Measurements from ENCODE around the gene NHERF2.

The NHERF2 gene

DNA sequence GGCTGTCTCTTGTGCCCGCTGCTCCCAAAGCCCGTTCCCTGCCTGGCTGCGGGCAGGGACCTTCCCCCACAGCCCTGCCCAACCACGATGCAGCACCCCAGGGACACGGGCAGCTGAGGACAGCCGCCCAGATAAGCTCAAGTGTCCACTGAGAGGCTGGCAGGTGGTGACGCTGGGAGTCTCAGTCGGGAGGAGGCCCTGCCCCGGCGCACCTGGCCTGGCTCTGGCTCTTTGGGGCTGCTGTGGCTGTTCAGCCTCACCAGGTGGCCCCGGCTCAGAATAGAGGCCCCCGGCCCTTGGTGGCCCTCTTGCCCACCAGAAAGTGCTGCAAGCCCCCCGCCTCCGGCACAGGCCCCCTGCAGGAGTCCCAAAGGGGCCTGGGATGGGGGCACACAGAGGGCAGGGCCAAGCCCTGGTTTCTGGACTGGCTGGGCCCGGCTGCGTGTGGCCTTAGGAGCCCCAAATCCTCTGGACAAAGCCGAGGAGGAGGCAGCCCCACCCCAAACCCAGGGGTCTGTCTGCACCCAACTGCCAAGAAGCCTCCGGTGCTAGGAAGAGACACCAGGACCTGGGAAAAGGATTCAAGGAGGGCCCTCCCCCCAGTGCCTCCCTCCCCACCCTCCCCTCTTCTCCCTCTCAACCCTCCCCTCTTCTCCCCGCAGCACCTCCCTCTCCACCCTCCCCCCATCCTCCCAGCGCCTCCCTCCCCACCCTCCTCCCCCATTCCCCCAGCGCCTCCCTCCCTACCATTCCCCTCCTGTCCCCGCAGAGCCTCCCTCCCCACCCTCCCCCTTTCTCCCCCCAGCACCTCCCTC is 15.7 kb downstream of the NHERF2 start:
- no peak for DNase-seq

DNA sequence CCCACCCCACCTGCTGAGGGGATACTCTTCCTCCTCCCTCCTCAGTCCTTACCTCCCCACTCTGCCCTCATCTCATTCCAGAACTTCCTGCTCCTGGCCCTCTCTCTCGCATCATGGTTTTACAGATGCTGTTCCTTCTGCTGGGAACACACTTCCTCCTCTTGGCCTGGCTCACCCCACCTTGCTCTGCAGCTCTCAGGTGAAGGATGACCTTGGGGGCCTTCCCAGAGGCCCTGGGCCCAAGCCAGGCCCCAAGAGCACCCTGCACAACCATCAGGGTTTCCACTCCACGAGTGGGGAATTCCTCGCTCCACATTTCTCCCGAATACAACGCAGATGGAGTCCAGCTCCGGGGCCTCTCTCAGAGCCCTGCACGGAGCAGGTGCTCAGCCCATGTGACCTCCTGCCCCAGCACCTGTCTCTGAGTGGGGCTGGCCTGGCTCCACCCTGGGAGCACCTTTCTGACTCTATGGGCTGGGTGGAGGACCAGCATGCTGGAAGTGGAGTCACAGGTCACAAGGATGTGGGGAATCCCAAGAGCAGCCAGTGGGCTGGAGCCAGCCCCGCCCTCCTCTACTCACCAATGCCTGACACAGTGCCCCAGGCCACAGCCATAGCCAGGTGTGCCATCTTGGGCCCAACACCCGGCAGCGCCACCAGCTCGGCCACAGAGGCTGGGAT is 16.4 kb downstream of the NHERF2 start:
- no peak for DNase-seq

DNA sequence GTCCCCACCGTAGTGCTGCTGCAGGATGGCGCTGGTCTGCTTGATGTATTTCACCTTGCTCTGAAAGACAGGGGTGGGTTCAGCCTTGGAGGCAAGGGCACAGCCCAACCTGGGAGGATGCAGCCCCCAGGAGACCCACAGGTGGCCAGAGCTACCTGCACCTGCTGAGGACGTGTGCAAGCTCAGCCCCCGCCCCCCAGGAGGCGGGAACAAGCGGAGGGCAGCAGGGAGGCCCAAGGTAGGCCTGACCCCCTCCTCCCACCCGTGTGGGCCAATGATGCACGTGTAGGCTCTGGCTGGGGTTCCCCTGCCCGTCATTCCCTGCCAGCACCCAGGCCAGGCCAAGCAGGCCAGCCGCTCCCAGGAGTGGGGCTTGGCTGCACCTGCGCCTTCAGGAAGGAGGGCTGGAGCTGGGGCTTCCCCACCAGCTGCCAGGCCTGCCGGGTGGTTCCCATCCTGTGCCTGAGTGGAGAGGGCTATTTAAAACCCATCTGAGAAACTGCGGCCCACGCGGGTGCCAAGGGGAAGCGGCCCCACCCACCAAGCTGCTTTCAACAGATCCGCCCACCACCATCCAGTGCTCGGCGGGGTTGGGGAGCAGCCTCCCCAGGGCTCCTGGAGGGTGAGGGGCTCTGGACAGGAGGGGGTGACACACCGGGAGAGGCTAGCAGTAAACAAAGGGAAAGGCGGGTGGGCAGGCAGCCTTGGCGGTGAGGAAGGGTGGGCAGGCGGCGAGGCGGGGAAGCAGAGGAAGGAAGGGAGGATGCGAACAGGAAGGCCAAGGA is 17.2 kb downstream of the NHERF2 start:
- DNase-seq: no peak

DNA sequence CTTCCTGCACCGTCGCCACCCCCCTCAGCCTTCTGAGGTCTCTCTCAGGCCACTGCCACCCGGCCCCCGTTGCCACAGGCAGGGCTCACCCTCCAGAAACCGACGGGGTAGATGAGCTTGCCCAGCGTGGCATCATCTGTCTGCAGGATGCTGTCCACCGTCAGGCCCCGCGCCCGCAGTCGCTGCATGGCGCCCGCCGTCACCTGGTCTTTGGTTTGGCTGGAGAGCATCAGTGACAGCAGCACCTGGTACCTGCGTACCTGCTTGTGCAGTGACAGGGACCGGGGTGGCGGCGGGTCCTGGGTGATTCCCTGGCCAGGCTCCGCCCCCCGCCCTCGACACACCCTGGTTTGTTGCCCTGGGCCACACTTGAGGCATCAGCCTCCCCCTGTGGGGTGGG is 17.8 kb downstream of the NHERF2 start:
- DNase-seq: no peak

DNA sequence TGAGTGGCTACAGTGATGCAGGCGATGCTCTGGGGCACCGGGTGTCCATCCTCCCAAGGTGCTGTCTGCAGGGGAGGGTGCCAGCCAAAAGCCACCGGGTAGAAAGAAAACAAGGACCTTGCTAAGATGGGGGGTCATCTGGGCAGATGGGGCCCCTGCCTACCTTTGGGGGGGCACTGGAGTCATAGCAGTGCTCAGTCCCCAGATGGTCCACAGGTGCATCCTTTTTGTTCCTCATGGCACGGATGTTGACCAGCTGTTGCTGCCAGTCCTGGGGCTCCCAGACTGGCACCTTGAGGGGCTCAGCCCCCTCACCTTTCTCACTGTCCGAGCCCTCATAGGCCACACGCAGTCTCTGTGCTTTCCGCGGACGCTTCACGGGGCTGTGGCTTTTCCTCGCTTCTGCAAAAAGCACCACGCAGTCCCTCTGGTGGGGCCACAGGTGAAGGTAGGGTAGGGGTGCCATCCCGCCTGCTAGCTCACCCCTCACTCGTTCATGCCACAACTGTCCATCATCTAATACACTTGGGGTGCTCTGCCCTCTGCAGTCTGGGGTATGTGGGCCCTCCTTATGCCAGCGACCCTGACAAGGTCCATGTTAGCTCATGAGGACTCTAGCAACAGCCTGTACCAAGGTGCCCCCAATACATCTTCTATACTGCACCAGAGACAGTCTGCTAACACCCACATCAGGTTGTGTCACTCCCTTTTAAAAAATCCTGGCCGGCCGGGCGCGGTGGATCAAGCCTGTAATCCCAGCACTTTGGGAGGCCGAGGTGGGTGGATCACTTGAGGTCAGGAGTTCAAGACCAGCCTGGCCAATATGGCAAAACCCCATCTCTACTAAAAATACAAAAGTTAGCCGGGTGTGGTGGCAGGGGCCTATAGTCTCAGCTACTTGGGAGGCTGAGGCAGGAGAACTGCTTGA is 19.5 kb downstream of the NHERF2 start:
- no peak for DNase-seq

DNA sequence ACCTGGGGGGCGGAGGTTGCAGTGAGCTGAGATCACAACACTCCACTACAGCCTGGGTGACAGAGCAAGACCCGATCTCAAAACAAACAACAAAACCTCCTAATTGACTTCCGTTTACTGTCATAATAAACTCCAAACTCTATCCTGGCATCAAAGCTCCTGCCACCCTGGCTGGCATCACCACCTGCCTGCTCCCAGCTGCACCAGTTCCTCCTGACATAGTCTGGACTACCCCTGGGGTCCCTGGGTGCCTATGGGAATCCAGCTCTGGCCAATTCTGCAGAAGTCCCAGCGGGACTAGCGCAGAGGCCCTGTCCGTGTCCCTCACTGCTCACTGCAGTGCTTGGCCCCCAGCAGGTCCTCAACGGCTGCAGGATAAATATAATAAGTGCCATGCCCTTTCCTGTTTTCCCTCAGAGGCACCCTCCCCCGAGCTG is 20.2 kb downstream of the NHERF2 start:
- no peak for DNase-seq

DNA sequence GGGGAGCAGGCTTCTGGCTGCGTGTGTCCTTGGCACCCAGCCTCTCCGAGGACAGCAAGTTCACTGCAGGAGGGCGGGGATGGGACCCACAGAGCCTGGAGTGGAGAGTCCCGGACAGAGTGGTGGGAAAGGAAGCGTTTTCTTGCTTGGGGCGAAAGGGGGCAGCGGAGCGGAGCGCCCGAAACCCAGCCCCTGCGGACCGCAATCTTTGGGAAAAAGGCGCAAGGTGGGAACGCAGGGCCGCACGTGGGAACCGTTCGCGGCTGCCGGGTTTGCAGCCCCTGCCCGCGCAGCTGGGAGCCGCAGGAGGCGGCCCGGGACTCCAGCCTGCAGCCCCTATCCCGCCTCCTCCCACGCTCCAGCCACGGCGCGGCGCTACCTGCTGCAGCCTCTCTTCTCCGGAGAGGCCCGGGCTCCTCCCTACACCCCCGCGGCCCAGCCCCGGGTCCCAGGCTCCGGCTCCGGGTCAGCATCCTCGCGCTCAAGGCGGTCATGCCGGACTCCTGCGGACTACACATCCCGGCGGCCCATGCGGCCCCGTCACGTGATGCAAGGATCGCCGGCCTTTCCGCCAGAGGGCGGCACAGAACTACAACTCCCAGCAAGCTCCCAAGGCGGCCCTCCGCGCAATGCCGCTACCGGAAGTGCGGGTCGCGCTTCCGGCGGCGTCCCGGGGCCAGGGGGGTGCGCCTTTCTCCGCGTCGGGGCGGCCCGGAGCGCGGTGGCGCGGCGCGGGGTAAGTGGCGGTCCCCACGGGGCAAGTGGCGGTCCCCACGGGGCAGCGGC is 20.8 kb downstream of the NHERF2 start, which contains the start of the genes NTHL1 and TSC2:
Gene NTHL1, minus strand, starts transcription at position 505 of the 786 bp plus-strand sequence. Its CDS starts 11 bp downstream, at position 494.
Gene TSC2, plus strand, starts transcription at position 656 of the 786 bp plus-strand sequence. CDS start 631 bp downstream, outside the sequence.
- peak; percentile 95 for DNase-seq

DNA sequence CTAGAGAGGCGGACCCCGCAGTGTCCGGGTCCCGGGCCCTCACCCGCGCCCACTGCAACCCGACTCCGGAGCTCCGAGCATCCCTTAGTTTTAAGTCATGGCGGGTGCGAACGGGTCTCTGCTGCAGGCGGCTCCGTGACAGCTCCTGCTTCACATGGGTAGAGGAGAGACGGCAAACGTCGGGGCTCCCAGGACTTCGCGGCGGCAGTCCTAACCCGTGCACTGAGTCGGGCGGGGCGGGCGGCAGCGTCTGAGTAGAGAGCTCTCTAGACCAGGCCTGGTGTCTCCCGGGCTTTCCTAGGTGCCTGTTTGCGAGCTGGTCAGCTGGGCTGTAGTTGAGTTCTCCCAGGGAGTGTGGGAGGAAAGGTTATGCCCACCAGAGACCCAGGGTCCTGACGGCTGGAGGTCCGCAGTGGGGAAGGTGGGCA is 21.4 kb downstream of the NHERF2 start:
- DNase-seq: no peak

DNA sequence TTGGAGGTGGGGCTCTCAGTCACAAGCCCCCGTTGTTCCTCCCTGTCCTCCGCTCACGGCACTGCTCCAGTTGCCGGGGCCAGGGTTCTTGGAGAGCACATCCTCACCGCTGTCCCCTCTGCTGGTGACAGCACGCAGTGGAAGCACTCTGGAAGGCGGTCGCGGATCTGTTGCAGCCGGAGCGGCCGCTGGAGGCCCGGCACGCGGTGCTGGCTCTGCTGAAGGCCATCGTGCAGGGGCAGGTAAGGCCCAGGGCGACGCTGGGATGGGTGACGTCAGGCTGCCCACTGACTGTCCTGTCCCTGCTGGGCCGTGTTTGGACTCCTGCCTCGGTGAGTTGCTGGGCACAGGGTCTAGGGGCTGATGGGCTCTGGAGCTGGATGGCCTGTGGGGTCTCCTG is 26.5 kb downstream of the NHERF2 start:
- DNase-seq: no peak

DNA sequence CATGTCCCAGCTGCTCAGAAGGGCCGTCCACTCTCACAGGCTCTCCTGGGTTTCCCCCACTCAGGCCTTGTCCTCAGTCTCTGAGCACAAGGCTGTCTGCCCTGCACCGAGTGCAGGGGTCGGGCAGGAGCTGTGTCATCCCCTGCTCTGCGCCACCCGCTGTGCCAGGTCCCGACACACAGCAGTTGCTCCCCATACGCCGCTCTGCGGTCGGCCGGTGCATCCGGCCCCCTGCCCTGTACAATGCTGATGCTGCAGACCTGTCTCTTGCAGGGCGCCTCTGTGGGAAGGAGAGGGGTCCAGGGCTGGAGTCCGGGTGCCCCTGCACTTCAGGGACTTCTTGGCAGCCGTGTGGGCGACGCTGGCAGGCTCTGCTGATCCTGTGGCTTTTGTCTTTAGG is 27.2 kb downstream of the NHERF2 start:
- DNase-seq: no peak

DNA sequence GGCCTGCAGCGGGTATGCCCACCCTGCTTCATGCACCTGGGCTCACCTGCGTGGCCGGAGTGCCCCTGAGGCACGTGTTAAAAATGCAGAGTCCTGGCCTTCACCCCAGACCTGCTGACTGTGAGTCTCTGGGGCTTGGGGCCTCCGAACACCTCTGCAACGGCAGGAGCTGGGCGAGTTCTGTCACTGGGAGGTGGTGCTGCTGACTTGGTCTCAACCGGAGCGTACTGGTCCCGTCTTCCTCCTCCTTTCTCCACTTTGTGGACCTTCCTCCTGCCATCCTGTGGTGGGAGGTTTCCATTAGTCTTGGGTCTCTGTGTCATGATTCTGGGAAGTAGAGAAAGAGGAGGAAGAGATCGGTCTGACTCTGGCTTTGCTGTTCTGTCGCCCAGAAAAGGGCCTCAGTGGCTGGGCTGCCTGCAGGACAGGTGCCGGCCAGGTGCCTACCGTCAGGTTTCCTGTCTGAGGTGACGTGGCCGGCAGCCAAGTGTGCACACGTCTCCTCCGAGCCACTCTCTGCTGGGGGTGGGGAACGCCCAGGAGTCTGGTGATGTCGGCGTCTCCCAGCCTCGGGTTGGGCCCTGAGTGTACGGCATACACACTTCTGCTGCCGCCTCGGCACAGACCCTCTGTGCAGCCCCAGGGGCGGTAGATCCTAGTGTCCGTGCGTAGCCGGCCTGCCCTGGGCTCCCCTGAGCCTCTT is 28.0 kb downstream of the NHERF2 start:
- no peak for DNase-seq

DNA sequence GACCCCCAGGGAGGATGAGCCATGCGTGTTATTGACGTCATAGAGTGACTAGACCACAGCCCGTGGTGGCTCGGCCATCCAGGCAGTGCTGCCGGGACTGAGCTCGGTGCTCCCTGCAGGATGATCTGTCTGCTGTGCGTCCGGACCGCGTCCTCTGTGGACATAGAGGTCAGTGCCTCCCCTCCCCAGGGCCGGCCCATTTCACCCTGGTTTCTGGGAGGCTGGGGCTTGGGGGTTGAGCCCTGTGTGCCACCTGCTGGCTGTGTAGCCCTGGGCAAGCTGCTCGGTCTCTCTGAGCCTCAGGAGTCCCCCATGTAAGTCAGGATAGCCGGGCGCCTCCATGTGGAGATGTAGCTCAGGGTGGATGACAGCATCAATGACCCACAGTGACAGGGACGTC is 29.4 kb downstream of the NHERF2 start:
- DNase-seq: no peak

DNA sequence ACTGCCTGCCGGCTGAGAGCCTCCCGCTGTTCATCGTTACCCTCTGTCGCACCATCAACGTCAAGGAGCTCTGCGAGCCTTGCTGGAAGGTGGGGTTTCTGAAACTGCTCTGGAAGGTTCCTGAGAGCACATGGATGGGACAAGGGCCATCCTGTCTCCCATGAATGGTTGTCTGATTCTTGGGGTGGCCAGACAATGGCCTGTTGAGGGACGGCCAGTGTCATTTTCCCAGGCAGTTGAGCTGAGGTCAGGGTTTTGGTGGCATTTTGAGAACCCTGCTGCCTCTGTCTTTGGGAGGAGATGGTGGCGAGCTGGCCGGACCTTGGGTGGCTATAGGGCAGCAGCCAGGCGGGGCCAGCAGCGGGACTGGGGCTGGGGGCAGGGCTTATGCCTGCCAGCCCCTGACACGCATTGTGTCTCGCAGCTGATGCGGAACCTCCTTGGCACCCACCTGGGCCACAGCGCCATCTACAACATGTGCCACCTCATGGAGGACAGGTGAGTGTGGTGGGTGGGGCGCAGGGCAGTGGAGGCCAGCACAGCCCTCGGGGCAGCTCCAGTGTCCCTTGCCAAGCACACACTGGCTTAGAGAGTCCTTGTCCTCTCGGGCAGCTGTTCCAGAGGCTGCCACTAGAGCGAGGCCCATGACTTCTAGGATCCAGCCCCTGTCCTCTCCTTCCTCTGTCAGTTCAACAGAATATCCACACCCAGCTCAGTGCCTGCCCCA is 30.1 kb downstream of the NHERF2 start:
- DNase-seq: no peak

DNA sequence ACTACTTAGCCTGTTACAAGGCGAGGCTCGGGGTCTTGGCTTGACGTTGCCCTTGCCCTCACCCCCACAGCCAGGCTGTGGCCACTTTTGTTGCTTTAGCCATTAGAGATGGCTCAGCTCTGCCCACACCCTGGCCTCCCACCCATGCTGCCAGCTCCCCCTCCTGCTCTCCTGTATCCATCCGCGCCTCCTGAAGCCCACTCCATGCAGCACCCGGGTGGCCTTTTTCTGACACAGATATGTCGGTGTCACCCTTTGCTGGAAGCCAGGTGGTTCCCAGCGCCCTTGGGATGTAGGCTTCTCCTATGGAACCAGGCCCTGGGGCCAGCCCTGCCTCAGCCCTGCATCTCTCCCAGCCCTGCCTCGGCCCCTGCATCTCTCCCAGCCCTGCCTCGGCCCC is 30.7 kb downstream of the NHERF2 start:
- no peak for DNase-seq

DNA sequence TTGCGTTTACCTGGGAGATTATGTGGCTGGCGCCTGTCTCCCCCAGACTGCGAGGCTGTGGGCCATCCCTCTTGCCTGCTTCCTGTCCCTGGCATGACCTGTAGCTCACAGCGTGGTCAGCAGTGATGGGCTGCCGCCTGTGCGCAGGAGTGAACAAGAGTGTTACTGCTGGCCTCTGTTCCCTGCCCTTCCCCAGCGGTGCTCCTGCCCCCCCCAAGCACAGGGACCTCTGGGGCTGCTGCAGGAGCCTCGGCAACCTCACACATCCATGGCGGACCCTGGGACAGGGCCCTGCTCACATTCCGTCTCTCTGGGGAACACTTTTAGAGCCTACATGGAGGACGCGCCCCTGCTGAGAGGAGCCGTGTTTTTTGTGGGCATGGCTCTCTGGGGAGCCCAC is 31.7 kb downstream of the NHERF2 start:
- DNase-seq: no peak

DNA sequence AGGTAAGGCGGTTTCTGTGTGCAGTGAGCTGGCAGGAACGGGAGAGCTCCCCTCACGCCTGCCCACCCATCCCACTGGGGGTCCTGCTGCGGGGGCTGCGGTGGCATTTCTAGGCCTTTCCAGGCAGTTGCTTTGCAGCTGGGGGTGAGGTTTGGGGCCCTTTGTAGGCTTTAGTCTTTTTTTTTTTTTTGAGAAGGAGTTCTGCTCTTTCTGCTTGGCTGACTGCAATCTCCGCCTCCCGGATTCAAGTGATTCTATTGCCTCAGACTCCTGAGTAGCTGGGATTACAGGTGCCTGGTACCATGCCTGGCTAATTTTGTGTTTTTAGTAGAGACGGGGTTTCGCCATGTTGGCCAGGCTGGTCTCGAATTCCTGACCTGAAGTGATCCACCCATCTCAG is 32.2 kb downstream of the NHERF2 start:
- DNase-seq: no peak

DNA sequence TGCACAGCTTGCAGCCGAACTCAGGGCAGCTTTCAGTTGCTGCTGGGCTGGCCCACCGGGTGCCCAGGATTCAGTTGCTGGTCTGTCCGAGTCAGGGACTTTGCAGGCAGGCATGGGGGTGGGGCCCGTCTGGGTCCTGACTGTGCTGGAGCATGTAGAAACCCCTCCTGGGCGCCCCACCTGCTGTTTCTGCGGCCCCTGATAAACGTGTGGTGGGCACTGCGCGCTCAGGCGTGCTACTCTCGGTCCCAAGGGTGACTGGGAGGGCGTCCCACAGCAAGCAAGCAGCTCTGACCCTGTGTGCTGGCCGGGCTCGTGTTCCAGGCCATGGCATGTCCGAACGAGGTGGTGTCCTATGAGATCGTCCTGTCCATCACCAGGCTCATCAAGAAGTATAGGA is 33.6 kb downstream of the NHERF2 start:
- DNase-seq: no peak

DNA sequence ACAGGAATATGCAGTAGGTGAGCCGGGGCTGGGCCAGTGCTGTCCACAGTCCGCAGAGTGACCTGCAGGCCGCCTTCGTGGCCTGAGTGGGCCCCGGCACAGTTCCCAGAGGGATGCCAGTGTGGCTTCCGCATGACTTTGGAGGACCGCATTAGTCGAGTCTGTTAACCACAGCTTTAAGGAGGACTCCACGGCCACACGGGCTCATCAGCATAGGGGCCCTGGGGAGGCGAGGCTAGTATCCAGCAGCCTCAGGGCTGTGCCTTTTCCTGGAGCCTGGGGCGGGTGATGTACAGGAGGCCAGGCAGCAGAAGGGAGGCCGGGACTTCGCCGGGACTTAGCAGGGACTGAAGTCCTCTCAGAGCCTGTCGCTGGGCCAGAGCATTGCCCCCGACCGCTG is 34.3 kb downstream of the NHERF2 start:
- DNase-seq: no peak

DNA sequence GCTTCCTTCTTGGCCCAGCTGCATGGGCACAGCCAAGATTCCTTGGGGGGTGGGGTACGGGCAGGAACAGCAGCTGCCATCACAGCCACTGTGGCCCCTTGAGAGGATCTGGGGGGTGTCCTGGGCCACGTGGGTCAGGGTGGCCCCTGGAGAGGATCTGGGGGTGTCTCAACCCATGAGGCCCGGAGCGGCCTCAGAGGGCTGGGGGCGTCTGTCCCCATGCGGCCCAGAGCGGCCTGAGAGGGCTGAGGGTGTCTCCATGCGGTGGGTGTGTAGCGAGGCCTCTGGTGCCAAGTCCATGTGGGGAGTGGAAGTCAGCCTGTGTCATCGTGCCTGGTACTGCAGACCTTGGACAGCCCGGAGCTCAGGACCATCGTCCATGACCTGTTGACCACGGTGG is 34.8 kb downstream of the NHERF2 start:
- no peak for DNase-seq

DNA sequence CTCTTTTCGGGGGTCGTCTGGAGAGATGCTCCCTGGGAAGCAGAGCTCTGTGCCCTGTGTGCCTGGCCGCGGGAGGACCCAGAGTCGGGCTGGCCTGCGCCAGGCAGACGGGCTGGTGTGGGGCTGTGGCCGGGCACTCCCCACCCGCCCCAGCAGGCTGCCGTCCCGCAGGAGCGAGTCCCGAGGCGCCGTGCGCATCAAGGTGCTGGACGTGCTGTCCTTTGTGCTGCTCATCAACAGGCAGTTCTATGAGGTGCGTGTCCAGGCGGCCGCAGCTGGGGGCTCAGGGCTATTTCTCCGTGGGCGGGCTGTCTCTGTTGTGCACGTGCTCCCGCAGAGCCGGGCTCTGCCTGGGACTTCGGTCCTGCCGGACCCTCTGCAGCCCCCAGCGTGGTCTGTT is 36.1 kb downstream of the NHERF2 start:
- DNase-seq: no peak
